Measurements from ENCODE around the gene EEF1B2.

DNA sequence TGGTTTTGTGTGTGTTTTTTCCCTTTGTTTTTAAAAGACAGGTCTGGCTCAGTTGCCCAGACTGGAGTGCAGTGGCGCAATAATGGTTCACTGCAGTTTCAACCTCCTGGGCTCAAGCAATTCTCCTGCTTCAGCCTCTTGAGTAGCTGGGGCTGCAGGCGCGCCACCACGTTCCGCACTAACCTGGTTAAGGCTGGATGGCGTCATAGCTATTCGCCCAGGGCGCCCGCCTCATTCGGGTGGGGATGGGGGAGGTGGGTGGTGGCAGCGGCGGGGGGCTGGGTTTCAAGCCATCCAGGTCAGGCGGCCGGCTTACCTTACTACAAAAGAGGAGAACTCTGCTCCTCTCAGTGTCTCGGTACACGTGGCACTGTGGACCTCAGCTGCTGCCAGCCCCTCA, 42.8 kb downstream of the EEF1B2 start:
- TF ChIP-seq EZH2 (IDR thresholded peaks at IDR 0.05; ENCODE audit: borderline replicate concordance) (no peak), EZH2phosphoT487 (IDR thresholded peaks at IDR 0.05; ENCODE audit: low read depth, severe bottlenecking, unreplicated experiment) (no peak)

All from hepatocyte (in vitro differentiated cells).